ENCODE results near the gene KCNA2.

KCNA2 gene

GRCh38 chr1:110605901-110606656 lies at the start of gene KCNA2:
TSS of gene KCNA2 (minus strand) at chr1:110606358. CDS start at chr1:110604782, 1,576 bp downstream.
- peak; percentile 77 for DNase-seq

DNA sequence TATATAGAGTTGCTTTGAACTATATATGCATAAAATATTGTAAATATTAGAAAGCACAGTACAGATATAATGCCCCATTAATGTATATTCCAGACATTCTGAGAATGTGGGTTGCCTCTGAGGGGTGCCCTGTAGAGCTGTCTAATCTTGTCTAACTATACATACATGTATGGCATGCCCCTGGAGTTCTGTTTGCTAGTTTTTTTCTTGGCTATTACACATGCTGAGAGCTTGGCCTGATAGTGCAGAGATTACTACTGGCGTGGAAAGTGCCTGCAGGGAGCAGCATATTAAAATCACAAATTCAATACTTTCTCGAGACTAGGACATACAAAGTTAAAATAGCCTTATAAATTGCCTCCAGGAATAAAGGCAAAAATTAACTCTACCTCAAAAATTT lies 44.5 kb upstream of the KCNA2 start:
- no peak for DNase-seq

DNA sequence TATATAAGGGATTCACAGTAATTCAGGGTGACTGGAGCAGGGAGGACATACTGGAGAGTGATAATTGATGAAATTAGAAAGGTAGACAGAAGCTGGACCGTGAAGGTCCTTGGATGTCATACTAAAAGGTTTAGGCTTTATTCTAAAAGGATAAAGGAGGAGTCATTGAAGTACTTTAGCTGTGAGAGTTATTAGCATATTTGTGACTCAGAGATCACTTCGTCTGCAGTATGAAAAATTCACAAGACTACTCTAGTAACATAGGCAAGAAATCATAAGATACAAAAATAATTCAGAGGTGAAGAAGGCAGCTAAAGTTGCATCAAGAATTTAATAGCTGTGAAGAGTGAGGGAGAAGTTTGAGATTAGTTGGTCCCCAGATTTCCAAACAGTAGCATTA lies 42.3 kb upstream of the KCNA2 start:
- DNase-seq = no peak

- no peak for DNase-seq
Observed at GRCh38 chr1:110647254-110647891, 41.2 kb upstream of the KCNA2 start.

- no peak for DNase-seq
Observed at GRCh38 chr1:110645821-110646735, 39.9 kb upstream of the KCNA2 start.

- DNase-seq = no peak
Observed at GRCh38 chr1:110645211-110645610, 39.1 kb upstream of the KCNA2 start.

- DNase-seq = no peak
Observed at GRCh38 chr1:110643879-110644472, 37.8 kb upstream of the KCNA2 start.

DNA sequence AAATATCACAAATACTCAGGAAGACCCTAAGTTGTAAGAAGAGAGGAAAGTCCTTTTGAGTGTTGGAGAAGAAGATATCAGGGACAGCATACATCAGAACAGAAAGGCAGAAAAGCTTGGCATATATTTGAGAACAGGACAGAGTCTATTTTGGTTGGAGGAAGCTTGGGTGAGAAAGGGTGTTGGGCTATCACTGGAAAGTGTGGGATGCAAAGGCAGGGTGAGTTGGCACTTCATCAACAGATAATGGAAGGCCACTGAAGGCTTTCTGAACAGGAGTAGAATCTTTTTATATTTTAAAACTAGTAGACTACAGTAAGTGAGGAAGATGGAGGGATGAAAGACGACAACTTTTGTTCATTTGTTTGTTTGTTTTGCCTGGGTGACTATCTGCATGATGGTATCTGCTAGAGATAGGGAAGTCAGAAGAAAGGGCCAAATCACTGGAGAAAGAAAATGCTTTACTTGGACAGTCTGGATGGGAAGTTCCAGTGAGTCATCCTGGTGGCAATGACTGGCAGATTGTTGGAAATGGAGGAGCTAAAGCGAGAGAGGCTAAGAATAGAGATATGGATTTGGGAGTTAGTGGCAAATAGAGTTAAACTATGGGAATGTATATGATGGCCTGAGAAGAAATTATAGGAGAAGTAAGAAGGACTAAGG lies 33.7 kb upstream of the KCNA2 start:
- no peak for DNase-seq

DNA sequence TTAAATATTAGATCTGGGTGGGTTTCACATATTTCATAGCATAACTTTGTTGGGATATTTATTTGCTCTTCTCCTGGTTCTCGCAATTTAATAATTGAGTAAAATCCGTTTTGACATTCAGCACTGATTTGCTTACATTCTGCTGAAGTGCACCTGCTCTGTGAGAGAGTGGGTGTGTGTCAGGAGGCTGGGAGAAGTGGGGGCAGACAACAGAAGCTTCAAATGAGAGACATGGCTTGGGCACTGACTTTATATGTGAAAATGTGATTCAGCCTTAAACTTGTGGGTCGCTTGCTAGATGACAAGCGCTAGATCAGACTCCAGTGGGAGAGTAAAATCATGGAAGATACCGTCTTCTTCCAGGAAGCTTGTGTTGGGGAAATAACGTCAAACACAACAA lies 32.4 kb upstream of the KCNA2 start:
- DNase-seq = no peak

GRCh38 chr1:110638058-110638457 lies 31.9 kb upstream of the KCNA2 start:
- DNase-seq = no peak

GRCh38 chr1:110637475-110637874 lies 31.3 kb upstream of the KCNA2 start:
- no peak for DNase-seq

DNA sequence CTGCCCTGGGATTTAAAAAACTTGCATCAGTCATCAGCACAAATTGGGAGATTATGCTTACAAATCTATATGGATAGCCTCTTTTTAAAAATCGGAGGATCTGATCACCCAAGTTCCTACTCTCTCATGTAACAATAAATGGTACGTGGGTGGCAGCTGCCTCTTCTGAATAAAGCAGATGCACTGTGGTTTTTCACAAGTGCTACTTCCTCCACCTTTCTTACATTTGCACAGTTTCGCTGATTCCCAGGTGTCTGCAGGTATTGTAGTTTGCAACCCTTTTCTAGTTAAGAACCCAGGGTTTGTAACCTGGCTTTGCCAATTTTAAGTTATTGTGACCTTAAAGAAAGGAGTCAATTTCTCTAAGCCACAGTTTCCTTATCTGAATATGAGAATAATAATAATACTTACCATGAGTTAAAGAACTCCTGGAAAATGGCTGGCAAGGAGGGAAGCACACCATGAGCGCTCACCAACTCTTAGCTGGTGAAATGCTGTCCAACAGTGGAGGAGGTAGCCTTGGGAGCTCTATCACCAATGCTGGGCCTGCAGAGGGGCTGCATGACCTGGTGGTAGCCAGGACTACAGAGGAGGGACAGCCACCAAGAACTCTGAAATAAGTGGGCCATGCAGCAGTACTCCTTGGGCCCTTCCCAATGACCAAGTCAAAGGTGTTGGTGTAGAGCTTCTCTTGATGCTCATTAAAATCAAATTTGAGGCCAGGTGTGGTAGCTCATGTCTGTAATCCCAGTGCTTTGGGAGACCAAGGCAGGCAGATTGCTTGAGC lies 30.2 kb upstream of the KCNA2 start:
- DNase-seq = no peak

DNA sequence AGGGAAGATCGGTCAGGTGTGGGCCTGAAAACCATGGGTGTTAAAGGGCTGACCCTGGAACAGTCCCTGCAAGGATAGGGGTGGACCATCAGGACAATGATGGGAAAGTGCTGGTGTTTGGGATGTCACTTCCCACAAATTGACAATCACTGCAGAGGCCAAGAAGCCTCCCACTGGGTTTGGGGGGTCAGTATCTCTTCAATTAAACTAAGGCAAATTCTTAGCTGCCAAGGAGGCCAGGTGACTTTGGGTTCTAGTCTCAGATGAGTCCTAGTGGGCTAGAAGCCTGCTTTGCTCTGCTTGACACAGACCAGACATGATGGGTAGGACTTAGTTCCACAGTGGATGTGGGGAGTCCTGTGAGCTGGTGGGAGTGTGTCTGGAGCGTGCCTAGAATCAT lies 29.3 kb upstream of the KCNA2 start:
- DNase-seq = no peak

DNA sequence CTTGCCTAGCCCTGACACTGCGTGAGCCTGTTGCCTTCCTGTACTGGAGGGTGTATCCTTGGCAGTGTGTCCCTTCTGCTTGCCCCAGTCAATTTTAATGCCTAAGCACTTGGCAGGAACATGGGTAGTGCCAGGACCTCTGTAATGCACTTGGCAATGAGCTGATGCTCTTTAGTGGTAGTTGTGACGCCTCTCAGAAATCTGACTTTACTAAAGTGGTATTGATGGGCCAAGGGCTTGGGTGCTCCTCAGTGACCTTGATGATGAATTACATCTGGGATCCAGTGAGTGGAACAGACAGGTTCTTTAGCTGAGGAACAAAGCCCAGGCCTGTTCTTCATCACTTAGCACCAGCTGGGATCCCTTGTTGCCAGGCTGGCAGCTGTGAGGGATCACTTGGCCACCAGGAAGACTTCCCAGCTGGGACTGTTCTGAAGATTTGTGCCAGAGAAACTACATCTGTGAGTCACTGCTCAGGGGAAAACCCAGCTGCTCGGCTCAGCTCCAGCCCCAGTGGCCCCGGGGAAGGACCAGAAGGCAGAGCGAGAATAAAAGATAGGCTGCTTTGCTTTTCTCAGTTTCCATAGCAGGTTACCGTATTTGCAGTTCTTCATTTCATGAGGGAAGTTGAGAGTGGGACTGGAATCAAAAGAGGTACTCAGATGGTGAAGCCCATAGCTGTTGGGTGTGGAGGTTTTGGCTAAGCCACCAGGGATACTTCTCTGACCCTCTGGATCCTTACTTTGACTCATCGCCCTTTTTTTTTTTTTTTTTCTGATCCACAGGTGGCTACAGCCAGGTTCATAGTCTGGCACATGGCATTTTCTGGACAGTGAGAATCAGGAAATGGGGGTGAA lies 28.5 kb upstream of the KCNA2 start:
- no peak for DNase-seq

DNA sequence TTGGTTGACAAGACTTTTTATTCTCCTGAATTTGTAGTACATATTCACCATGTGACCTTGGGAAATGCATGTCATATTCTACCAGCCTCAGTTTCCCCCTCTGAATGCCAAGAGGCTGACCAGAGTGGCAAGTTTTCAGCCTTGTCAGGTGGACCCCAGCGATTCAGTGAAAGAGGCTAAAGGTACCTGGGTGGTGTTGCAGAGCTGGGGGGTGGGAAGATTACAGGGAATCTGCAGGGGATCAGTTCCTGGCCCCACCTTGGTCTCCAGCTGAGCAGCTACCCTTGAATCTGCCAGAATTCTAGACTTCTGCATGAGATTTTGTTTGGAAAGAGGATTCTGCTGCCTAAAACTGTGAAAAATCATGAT lies 27.9 kb upstream of the KCNA2 start:
- DNase-seq = no peak

GRCh38 chr1:110633646-110634030 lies 27.5 kb upstream of the KCNA2 start:
- DNase-seq = no peak

GRCh38 chr1:110631836-110632620 lies 25.9 kb upstream of the KCNA2 start:
- DNase-seq = no peak

DNA sequence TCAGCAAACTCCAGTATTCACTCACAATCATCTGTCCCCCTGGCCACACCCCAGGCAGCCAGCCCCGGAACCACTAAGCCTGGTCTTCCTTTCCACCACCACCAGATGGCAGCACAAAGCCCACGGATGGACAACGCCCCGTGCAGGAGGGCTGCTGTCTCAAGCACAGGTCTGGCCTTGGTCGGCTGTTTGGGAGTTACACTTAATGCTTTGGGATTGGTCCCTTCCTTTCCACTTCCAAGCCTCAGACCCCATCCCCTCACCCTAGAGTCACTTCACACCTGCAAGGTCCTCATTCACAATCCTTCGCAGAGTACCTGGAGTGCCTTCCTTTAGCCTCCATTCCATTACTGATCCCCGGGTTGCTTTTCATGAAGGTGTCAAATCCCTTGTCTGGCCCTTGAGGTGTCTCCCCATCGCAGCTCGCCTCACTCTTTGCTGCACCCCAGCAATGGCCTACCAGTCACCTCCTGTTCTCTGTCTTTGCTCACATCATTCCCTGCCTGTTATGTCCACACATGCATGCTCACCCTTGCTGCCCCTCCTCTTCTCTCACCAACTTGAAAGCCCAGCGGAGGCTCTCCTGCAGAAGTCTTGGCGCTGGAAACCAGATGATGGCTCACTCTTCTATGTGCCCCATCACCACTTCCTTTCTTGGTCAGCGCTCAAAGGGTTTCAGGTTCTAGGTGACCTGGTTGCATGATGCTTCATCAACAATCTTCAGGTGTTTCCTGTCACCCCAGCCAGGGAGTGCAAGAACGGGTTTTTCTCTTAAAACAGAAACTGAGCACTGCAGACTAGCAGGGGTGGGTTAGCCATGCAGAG lies 24.9 kb upstream of the KCNA2 start:
- peak; percentile 74 for DNase-seq
